DMS53 (cell line): ENCODE data around the gene SWSAP1.
"Not testable (repeated sequence)": the region's sequence is repeated elsewhere in the genome, so short reads cannot be mapped to it uniquely, and the experiment has no call there.

Experiments
- DNase-seq: peaks from one replicate; lab custom pipeline; 2025; lab: John Stamatoyannopoulos, UW

The SWSAP1 gene

GRCh38 chr19:11378319-11379189, 4.1 kb downstream of the SWSAP1 start:
- DNase-seq: peak; percentile 75

- DNase-seq: peak; percentile 29
These were observed 4.9 kb downstream of the SWSAP1 start for GRCh38 chr19:11379269-11379845.

GRCh38 chr19:11379857-11380350, 5.4 kb downstream of the SWSAP1 start:
- DNase-seq: no peak

GRCh38 chr19:11380653-11381537, 6.4 kb downstream of the SWSAP1 start:
- peak; percentile 96 for DNase-seq

- peak; percentile 85 for DNase-seq
These were observed 8.6 kb downstream of the SWSAP1 start for GRCh38 chr19:11382898-11383705.

GRCh38 chr19:11383706-11384048, 9.2 kb downstream of the SWSAP1 start:
- DNase-seq: no peak

- no peak for DNase-seq
These were observed 10.3 kb downstream of the SWSAP1 start for GRCh38 chr19:11384778-11385129.

- peak; percentile 42 for DNase-seq
These were observed 12.9 kb downstream of the SWSAP1 start for GRCh38 chr19:11387162-11388034.

- no peak for DNase-seq
These were observed 15.9 kb downstream of the SWSAP1 start for GRCh38 chr19:11390359-11390758.

- DNase-seq: no peak
These were observed 16.6 kb downstream of the SWSAP1 start for GRCh38 chr19:11390933-11391680.

- no peak for DNase-seq
These were observed 22.7 kb downstream of the SWSAP1 start for GRCh38 chr19:11397089-11397610.

- DNase-seq: no peak
These were observed 25.2 kb downstream of the SWSAP1 start for GRCh38 chr19:11399667-11400066.

- no peak for DNase-seq
These were observed 26.3 kb downstream of the SWSAP1 start for GRCh38 chr19:11400798-11401197.

GRCh38 chr19:11401808-11402543, 27.5 kb downstream of the SWSAP1 start:
- no peak for DNase-seq

- no peak for DNase-seq
These were observed 30.2 kb downstream of the SWSAP1 start for GRCh38 chr19:11404588-11405222.

GRCh38 chr19:11405846-11406643, 31.6 kb downstream of the SWSAP1 start:
- DNase-seq: no peak

- DNase-seq: not testable (repeated sequence)
These were observed 32.3 kb downstream of the SWSAP1 start for GRCh38 chr19:11406703-11407236.
